HPDE6-E6E7 (cell line): ENCODE data around the gene KCTD10.
"Not testable (repeated sequence)": the region's sequence is repeated elsewhere in the genome, so short reads cannot be mapped to it uniquely, and the experiment has no call there.

Experiments
- DNase-seq: peaks from one replicate; pipeline ENCODE4 v3.0.0; 2011; ENCODE audit warnings: missing footprints; ENCODE audit errors: extremely low spot score

KCTD10 gene

GRCh38 chr12:109449845-109450532 lies 27.1 kb downstream of the KCTD10 start:
- no peak for DNase-seq

- no peak for DNase-seq
These were observed 28.3 kb downstream of the KCTD10 start for GRCh38 chr12:109448707-109449390.

- no peak for DNase-seq
These were observed 28.8 kb downstream of the KCTD10 start for GRCh38 chr12:109448272-109448671.

GRCh38 chr12:109447482-109447881 lies 29.6 kb downstream of the KCTD10 start:
- DNase-seq, result no peak

GRCh38 chr12:109446869-109447268 lies 30.2 kb downstream of the KCTD10 start:
- no peak for DNase-seq

GRCh38 chr12:109445191-109445609 lies 31.9 kb downstream of the KCTD10 start:
- DNase-seq, result no peak

GRCh38 chr12:109444259-109444658 lies 32.8 kb downstream of the KCTD10 start:
- no peak for DNase-seq

GRCh38 chr12:109443794-109444193 lies 33.3 kb downstream of the KCTD10 start:
- DNase-seq, result no peak

- DNase-seq, result no peak
These were observed 36.1 kb downstream of the KCTD10 start for GRCh38 chr12:109440851-109441490.

GRCh38 chr12:109439951-109440350 lies 37.1 kb downstream of the KCTD10 start:
- DNase-seq, result not testable (repeated sequence)

GRCh38 chr12:109439181-109439580 lies 37.9 kb downstream of the KCTD10 start:
- no peak for DNase-seq

GRCh38 chr12:109436188-109436560 lies 40.9 kb downstream of the KCTD10 start:
- DNase-seq, result no peak

- no peak for DNase-seq
These were observed 41.5 kb downstream of the KCTD10 start for GRCh38 chr12:109435428-109436187.

GRCh38 chr12:109434582-109434981 lies 42.5 kb downstream of the KCTD10 start:
- no peak for DNase-seq

GRCh38 chr12:109433618-109434017 lies 43.5 kb downstream of the KCTD10 start:
- no peak for DNase-seq

GRCh38 chr12:109432842-109433304 lies 44.2 kb downstream of the KCTD10 start:
- peak; percentile 62 for DNase-seq

- peak; percentile 28 for DNase-seq
These were observed 44.7 kb downstream of the KCTD10 start for GRCh38 chr12:109432431-109432830.

GRCh38 chr12:109430244-109430643 lies 46.9 kb downstream of the KCTD10 start:
- DNase-seq, result no peak

- not testable (repeated sequence) for DNase-seq
These were observed 48.3 kb downstream of the KCTD10 start for GRCh38 chr12:109428804-109429203.

GRCh38 chr12:109428037-109428629 lies 49.0 kb downstream of the KCTD10 start:
- DNase-seq, result peak; percentile 66

GRCh38 chr12:109423392-109423791 lies 53.7 kb downstream of the KCTD10 start:
- DNase-seq, result no peak

- DNase-seq, result no peak
These were observed 54.8 kb downstream of the KCTD10 start for GRCh38 chr12:109422251-109422650.
